ENCODE results near the gene MACROH2A1. TPM values are rescaled to one million over a fixed set of nuclear protein-coding genes. Genes with fewer than 3 reads are reported as not detected.

Gene MACROH2A1
- total and polyA plus RNA-seq, 2 experiments from 2014 or later, result 64.9 to 81.6 TPM

DNA sequence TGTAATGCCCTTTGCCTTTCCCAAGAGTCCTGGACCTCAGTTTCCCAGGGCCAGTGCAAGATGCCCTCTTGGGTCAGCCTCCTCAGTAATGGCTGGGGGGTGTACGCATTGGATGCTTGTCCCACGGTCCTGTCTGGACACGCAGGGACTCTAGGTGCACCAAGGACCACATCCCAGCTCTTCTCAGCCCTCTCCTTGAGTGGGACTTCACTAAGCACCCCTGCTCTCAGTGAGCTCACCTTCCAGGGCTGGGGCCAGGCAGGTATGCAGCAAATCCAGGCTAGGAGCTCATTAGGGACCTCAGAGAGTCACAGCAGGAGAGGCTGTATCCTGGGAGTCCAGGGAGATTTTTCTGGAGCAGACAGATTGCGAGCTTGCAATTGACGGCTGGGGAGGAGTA is 59.8 kb downstream of the MACROH2A1 start:
- DNase-seq (ENCODE audit: low spot score), result no peak
- H3K36me3 Mint-ChIP-seq (ENCODE audit: low read depth), result peaks cover 53% of the 10 kb centered on the region
- no peaks in the 10 kb centered on the region for H3K9me3 Mint-ChIP-seq
- no peak for ATAC-seq
- H3K27ac Mint-ChIP-seq, result no peak overlapping the region
- Histone ChIP-seq H3F3A (replicated peaks; ENCODE audit: low read depth) (no peaks in the 10 kb centered on the region), H3K9me2 (ENCODE audit: insufficient read depth) (no peaks in the 10 kb centered on the region), H3K27ac (ENCODE audit: low read depth) (no peak overlapping the region), H3K36me3 (ENCODE audit: insufficient read depth) (no peaks in the 10 kb centered on the region), H3K4me1 (ENCODE audit: insufficient read depth) (no peaks in the 10 kb centered on the region), H3K27me3 (ENCODE audit: insufficient read depth) (no peaks in the 10 kb centered on the region), H4K20me1 (replicated peaks; ENCODE audit: insufficient read depth) (no peaks in the 10 kb centered on the region), H2AFZ (no peak overlapping the region), H3K79me2 (replicated peaks; ENCODE audit: insufficient read depth) (no peaks in the 10 kb centered on the region), H3K4me2 (no peak overlapping the region), H3K4me3 (no peak overlapping the region)
- H3K4me3 Mint-ChIP-seq, result no peak overlapping the region
- TF ChIP-seq STAT1 (IDR thresholded peaks at IDR 0.05; ENCODE audit: unreplicated experiment) (no peak), CREB1 (CRISPR knock-in tag; IDR thresholded peaks at IDR 0.05; ENCODE audit: low read depth) (no peak), EZH2 (IDR thresholded peaks at IDR 0.05; ENCODE audit: low read depth, unreplicated experiment) (no peak), EZH2phosphoT487 (IDR thresholded peaks at IDR 0.05; ENCODE audit: unreplicated experiment) (no peak), POLR2AphosphoS5 (IDR thresholded peaks at IDR 0.05; ENCODE audit: low read depth) (no peak), JUNB (IDR thresholded peaks at IDR 0.05; ENCODE audit: unreplicated experiment) (no peak), NANOG (IDR thresholded peaks at IDR 0.05; ENCODE audit: borderline replicate concordance) (no peak), ZNF114 (CRISPR knock-in tag; IDR thresholded peaks at IDR 0.05) (no peak), ZNF331 (CRISPR knock-in tag; IDR thresholded peaks at IDR 0.05; ENCODE audit: low read depth) (no peak)
- TF ChIP-seq, protein P1, sequence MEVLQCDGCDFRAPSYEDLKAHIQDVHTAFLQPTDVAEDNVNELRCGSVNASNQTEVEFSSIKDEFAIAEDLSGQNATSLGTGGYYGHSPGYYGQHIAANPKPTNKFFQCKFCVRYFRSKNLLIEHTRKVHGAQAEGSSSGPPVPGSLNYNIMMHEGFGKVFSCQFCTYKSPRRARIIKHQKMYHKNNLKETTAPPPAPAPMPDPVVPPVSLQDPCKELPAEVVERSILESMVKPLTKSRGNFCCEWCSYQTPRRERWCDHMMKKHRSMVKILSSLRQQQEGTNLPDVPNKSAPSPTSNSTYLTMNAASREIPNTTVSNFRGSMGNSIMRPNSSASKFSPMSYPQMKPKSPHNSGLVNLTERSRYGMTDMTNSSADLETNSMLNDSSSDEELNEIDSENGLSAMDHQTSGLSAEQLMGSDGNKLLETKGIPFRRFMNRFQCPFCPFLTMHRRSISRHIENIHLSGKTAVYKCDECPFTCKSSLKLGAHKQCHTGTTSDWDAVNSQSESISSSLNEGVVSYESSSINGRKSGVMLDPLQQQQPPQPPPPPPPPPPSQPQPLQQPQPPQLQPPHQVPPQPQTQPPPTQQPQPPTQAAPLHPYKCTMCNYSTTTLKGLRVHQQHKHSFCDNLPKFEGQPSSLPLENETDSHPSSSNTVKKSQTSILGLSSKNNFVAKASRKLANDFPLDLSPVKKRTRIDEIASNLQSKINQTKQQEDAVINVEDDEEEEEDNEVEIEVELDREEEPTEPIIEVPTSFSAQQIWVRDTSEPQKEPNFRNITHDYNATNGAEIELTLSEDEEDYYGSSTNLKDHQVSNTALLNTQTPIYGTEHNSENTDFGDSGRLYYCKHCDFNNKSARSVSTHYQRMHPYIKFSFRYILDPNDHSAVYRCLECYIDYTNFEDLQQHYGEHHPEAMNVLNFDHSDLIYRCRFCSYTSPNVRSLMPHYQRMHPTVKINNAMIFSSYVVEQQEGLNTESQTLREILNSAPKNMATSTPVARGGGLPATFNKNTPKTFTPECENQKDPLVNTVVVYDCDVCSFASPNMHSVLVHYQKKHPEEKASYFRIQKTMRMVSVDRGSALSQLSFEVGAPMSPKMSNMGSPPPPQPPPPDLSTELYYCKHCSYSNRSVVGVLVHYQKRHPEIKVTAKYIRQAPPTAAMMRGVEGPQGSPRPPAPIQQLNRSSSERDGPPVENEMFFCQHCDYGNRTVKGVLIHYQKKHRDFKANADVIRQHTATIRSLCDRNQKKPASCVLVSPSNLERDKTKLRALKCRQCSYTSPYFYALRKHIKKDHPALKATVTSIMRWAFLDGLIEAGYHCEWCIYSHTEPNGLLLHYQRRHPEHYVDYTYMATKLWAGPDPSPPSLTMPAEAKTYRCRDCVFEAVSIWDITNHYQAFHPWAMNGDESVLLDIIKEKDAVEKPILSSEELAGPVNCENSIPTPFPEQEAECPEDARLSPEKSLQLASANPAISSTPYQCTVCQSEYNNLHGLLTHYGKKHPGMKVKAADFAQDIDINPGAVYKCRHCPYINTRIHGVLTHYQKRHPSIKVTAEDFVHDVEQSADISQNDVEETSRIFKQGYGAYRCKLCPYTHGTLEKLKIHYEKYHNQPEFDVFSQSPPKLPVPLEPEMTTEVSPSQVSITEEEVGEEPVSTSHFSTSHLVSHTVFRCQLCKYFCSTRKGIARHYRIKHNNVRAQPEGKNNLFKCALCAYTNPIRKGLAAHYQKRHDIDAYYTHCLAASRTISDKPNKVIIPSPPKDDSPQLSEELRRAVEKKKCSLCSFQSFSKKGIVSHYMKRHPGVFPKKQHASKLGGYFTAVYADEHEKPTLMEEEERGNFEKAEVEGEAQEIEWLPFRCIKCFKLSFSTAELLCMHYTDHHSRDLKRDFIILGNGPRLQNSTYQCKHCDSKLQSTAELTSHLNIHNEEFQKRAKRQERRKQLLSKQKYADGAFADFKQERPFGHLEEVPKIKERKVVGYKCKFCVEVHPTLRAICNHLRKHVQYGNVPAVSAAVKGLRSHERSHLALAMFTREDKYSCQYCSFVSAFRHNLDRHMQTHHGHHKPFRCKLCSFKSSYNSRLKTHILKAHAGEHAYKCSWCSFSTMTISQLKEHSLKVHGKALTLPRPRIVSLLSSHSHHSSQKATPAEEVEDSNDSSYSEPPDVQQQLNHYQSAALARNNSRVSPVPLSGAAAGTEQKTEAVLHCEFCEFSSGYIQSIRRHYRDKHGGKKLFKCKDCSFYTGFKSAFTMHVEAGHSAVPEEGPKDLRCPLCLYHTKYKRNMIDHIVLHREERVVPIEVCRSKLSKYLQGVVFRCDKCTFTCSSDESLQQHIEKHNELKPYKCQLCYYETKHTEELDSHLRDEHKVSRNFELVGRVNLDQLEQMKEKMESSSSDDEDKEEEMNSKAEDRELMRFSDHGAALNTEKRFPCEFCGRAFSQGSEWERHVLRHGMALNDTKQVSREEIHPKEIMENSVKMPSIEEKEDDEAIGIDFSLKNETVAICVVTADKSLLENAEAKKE (CRISPR knock-in tag; IDR thresholded peaks at IDR 0.05), result no peak
- TF ChIP-seq, protein P2, sequence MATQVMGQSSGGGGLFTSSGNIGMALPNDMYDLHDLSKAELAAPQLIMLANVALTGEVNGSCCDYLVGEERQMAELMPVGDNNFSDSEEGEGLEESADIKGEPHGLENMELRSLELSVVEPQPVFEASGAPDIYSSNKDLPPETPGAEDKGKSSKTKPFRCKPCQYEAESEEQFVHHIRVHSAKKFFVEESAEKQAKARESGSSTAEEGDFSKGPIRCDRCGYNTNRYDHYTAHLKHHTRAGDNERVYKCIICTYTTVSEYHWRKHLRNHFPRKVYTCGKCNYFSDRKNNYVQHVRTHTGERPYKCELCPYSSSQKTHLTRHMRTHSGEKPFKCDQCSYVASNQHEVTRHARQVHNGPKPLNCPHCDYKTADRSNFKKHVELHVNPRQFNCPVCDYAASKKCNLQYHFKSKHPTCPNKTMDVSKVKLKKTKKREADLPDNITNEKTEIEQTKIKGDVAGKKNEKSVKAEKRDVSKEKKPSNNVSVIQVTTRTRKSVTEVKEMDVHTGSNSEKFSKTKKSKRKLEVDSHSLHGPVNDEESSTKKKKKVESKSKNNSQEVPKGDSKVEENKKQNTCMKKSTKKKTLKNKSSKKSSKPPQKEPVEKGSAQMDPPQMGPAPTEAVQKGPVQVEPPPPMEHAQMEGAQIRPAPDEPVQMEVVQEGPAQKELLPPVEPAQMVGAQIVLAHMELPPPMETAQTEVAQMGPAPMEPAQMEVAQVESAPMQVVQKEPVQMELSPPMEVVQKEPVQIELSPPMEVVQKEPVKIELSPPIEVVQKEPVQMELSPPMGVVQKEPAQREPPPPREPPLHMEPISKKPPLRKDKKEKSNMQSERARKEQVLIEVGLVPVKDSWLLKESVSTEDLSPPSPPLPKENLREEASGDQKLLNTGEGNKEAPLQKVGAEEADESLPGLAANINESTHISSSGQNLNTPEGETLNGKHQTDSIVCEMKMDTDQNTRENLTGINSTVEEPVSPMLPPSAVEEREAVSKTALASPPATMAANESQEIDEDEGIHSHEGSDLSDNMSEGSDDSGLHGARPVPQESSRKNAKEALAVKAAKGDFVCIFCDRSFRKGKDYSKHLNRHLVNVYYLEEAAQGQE (IDR thresholded peaks at IDR 0.05; ENCODE audit: unreplicated experiment), result no peak
- TF ChIP-seq, protein P3, sequence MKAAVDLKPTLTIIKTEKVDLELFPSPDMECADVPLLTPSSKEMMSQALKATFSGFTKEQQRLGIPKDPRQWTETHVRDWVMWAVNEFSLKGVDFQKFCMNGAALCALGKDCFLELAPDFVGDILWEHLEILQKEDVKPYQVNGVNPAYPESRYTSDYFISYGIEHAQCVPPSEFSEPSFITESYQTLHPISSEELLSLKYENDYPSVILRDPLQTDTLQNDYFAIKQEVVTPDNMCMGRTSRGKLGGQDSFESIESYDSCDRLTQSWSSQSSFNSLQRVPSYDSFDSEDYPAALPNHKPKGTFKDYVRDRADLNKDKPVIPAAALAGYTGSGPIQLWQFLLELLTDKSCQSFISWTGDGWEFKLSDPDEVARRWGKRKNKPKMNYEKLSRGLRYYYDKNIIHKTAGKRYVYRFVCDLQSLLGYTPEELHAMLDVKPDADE (IDR thresholded peaks at IDR 0.05), result no peak
- TF ChIP-seq, protein P4, sequence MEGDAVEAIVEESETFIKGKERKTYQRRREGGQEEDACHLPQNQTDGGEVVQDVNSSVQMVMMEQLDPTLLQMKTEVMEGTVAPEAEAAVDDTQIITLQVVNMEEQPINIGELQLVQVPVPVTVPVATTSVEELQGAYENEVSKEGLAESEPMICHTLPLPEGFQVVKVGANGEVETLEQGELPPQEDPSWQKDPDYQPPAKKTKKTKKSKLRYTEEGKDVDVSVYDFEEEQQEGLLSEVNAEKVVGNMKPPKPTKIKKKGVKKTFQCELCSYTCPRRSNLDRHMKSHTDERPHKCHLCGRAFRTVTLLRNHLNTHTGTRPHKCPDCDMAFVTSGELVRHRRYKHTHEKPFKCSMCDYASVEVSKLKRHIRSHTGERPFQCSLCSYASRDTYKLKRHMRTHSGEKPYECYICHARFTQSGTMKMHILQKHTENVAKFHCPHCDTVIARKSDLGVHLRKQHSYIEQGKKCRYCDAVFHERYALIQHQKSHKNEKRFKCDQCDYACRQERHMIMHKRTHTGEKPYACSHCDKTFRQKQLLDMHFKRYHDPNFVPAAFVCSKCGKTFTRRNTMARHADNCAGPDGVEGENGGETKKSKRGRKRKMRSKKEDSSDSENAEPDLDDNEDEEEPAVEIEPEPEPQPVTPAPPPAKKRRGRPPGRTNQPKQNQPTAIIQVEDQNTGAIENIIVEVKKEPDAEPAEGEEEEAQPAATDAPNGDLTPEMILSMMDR (conservative IDR thresholded peaks at IDR 0.05; ENCODE audit: low read depth in 2 of 2), result no peak
- no peaks in the 10 kb centered on the region; the same call in 2 of the 3 replicates for H3K4me1 Mint-ChIP-seq
- H3K27me3 Mint-ChIP-seq (ENCODE audit: insufficient read depth, low read depth, poor library complexity), result peaks cover 15% of the 10 kb centered on the region

Data from GM23338 (cell line).